HG03469 (cell line): Measurements from ENCODE around the gene PRR3.

Source experiments
- ATAC-seq: cut with Tn5 transposase; IDR thresholded peaks from one replicate; pipeline ENCODE4 v1.9.1; 2021; ENCODE audit warnings: mild to moderate bottlenecking, moderate library complexity, moderate number of reproducible peaks; ENCODE audit not compliant: unreplicated experiment

PRR3 gene

DNA sequence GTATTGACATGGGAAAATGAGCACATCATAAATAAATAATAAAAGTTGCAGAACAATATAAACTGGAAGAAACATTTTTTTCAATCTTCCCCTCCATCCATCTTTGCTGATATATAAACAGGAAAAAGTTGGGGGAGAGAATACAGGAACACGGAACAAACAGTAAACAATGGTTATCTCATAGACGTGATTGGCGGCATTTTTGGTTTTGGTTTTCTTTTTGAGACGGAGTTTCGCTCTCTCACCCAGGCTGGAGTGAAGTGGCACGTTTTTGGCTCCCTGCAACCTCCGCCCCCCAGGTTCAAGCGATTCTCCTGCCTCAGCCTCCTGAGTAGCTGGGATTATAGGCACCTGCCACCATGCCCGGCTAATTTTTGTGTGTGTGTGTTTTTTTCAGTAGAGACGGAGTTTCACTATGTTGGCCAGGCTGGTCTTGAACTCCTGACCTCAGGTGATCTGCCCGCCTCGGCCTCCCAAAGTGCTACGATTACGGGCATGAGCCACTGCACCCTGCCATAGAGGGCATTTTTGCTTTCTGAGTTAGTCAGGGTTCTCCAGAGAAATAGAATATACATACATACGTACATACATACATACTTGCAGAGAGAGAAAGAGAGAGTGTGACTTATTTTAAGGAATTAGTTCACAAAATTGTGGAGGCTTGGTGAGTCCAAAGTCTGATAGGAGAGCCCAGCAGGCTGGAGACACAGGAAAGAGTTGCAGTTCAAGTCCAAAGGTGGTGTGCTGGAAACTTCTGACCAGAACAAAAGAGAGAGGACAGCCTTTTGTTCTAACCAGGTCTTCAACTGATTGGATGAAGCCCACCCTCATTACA, 23.4 kb upstream of the PRR3 start:
- no peak for ATAC-seq

DNA sequence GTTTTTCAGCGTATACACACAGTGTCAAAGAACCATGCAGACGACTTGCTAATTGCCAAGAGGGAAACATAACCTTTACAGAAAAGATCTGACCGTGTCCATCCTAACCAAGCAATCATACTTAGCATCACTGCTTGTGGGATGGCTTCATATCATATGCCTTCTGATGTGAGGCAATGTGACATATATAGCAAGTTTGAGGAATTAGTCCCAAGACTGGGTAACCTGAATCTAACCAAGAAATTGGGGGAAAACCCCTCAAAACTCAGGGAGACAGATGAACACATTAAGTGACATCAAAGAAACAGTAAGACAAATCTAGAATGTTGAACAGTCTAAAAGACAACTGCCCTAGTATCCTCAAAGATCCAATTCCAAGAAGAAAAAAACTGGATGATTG, 19.2 kb upstream of the PRR3 start:
- no peak for ATAC-seq

DNA sequence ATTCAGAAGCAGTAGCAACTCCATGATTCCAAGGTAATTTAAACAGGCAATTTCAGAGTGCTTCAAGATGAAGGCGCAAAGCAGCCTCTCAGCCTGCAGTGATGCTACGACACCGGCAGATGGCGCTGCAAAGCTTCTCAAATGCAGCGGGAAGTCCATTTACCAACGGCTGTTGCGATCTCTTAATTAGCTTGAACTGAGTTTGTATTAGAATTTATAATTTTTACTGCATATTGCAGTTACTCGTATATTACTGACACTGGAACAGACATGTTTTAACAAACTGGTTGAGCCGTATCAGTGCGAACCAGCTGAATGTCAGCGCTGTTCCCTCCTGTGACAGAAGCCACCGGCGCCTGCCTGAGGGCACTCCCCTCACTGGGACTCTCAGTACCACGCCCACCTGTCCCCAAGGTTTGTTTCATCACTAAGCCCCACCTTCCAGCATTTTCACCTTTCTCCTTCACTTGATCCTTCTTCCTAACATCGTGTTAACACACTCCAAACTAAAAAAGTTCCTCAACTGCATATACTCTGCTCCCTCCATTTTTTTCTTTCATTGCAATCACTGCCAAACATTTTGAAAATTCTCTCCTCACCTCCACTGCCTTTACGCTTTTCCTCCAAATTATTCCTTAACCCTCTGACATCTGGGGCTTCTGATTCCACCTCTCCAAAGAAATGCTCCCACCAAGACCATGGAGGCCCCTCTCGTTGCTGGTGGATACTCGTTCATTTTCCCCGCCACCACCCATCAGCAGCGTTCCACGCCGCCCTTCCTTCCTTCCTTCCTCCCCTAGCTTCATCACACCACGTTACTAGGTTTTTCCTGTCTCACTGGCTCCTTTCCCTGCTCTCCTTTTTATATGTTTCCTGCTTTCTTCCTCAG, 15.3 kb upstream of the PRR3 start:
- no peak for ATAC-seq

DNA sequence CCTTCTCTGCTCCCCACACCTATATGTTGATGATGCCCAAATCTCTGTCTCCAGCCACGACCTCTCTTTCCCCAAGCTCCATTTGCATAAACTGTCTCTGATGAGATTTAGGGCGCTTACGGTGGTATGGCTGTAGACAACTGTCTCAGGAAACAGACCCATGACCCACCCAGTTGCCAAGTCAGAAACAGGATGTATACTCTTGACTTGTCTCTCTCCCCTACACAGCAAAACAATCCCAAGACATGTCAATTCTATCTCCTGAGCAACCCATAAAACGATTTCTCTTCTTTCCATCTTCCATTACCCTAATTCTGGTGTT, 14.7 kb upstream of the PRR3 start:
- ATAC-seq, result no peak

- ATAC-seq, result no peak
Observed at GRCh38 chr6:30542915-30543314, 14.2 kb upstream of the PRR3 start.

DNA sequence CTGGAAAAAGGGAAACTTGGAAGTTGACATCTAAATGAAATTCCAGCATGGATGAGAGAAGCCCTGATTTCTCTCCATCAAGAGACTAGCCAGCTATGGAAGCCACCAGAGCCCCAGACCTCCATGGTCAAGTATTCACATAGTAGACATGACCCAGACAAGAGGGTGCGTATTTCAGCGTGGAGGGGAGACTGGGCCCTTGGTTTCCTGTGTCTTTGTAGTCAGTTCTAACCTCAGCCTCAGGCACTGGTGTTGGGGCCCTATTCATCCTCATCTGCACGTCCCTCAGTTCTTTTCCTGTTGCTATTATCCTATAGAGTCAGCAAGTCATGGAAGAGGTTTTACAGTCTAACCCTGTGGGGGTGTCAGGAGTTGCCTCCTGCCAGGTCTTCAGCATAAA, 13.3 kb upstream of the PRR3 start:
- no peak for ATAC-seq

- no peak for ATAC-seq
Observed at GRCh38 chr6:30544666-30545272, 12.3 kb upstream of the PRR3 start.

- ATAC-seq, result no peak
Observed at GRCh38 chr6:30547454-30547853, 9.6 kb upstream of the PRR3 start.

GRCh38 chr6:30548375-30548774, 8.7 kb upstream of the PRR3 start:
- ATAC-seq, result no peak

GRCh38 chr6:30554404-30554803, 2.7 kb upstream of the PRR3 start:
- ATAC-seq, result no peak

- no peak for ATAC-seq
Observed at GRCh38 chr6:30554962-30555815, 1.9 kb upstream of the PRR3 start.

DNA sequence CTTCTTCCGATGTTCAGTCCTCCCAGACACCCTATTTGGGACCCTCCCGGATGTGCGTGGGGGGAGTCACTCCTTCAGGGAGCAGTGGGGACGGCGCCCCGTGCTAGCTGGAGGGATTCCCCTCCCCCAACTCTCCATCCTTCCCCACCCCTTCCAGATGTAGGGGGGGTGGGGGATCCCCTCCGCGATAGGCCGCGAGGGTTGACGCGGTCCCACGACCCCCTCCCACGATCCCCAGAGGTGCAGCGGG, 1.4 kb upstream of the PRR3 start:
- ATAC-seq, result no peak

DNA sequence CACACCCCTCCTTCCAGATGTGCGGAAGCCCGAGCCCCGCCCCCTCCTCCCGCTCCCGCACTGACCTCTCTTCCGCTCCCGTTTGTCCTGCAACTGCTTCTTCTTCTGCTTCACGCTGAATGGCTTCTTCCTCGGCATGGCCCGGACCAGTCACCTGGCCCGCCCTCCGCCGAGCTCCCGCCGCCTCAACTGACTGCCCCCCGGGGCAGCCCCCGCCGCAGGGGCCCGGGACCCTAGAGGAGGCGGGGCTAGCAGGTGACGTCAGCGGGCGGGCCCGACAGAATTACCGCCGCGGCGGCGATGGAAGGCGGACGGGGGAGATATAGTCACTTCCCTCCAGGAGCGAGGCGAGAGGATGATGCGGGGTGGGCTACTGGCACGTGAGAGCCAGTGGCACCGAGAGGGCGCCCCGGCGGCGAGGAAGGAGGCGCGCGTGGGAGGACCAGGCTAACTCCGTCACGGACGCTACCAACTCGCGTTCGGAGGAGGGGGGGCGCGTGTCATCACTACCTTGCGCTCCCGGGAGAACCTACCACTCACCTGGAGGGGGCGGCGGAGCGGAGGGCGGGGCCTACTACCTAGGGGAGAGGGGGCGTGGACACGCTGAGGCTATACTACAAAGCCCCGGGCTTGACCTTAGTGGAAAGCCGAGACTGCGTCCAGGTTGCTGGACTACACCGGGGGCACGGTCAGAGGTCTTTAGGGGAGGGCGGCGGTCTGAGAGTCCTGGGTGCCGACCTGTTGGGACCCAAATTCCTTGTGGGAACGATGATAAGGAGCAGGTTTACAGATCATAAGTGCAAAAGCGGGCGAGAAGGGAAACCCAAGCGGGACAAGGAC, 809 bp upstream of the PRR3 start, which contains the start of gene GNL1:
Gene GNL1 (minus strand): TSS at position 424 of the 840 bp plus-strand sequence. CDS start 286 bp downstream, at position 138.
- ATAC-seq, result no peak

DNA sequence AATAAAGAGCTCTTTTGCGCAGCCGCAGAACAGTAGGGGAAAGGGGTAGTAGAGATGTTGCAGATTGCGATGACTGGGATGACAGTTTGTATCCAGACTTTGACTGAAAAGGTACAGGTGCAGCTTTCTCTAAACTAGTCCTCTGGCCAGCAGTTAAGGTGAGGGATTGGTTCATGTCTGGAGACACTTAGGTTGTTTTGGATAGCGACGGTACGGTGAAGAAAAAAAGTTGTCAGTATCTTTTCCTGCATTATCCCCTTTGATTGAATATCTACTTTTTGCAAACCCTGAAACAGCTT, 537 bp downstream of the PRR3 start:
- ATAC-seq, result no peak

DNA sequence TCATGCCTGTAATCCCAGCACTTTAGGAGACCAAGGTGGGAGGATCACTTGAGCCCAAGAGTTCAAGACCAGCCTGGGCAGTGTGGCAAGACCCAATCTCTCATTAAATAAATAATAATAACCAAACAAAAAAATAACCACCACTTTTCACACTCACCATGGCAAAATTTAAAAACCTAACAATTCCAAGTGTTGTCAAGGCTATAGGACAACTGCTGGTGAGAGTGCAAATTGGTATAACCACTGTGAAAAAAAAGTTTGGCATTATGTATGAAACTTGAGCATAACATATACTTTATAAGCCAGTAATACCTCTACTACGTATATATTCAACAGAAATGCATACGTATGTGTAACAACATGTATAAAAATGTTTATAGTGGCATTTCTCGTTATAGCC, 3.8 kb downstream of the PRR3 start:
- no peak for ATAC-seq

DNA sequence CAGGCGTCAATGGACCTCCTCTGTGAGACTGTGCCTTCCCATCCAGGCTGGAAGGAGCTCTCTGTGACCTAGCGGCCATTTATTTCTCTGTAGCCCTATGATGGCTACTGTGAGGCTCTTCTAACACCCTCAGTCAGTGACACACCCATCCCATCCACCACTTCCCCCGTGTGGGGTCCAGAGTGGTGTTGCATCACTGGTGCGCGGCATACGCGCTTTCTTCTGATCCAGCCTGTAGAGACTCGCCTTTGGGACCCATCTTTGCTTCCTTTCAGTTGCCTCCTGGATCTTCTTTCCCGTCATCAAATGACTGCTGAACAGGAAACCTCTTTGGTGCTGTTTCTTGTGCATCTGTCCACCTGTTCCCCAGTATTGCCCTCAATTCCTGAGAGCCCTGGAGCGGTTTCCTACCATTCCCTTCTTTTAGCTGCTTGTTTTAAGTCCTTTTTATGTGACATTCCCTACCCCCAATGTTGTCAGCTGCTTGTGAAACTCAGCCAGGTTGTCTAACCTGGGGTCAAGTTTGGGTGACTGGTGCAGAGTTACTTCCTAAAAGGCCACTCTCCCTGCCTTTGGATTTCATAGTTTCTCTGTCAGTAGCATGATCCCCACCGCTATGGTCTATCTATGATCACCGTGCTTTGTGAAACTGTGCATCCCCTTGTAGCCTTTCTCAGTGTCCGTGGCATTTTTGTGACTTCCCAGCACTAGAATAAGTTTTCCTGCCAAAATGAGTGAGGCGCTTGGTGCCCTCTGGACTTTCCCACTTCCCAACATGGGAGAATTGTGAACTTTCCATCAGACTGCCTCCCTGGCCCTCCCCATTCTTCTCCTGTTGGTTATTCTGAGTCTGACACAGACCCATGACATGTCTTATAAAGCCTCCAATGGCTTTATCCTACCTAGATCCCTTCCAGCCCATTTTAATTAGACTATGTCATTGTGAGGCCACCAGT, 5.7 kb downstream of the PRR3 start:
- no peak for ATAC-seq

DNA sequence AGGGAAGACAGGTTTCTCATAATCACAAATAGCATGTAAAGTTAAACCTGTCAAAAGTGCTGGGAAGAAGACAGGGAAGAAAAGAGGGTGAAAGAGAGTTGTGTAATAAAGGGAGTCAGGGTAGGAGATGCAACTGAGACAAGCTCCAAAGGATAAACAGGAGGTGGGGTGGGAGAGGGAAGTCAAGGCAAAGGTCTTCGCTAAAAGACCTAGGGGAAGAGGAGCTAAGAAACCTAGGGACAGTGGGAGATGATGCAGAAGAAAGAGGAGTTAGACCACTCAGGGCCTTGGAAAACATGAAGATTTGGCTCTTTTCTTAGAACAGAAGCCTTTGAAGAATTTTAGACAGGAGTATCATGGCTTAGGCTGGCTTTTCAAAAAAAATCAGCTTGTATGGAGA, 7.0 kb downstream of the PRR3 start:
- no peak for ATAC-seq

DNA sequence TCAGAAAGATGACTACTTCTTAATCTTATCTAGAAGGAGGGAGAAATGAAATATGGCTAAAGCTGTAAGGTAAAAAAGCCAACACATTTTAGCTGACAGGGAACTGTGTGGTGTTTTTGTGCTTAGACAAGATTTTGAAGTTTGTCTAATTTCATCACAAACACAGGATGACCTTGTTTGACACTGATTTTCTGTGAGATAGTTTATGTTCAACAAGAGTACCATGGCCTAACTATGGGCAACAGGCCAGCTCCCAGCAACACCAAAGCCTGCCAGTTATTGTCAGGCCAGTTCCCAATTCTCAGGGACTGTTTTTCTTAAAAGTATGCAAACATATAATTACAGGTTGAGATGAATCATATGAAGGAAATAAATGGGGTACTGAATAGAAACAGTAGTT, 8.7 kb downstream of the PRR3 start:
- ATAC-seq, result no peak

GRCh38 chr6:30568245-30568644, 11.2 kb downstream of the PRR3 start:
- ATAC-seq, result no peak
